NCI-H524 treated with DMSO at 0.1 percent for 48 hours (cell line): Measurements from ENCODE around the gene CELF3.

ENCODE experiments used
- DNase-seq: peaks from one replicate; lab custom pipeline; 2025; lab: John Stamatoyannopoulos, UW

The CELF3 gene

DNA sequence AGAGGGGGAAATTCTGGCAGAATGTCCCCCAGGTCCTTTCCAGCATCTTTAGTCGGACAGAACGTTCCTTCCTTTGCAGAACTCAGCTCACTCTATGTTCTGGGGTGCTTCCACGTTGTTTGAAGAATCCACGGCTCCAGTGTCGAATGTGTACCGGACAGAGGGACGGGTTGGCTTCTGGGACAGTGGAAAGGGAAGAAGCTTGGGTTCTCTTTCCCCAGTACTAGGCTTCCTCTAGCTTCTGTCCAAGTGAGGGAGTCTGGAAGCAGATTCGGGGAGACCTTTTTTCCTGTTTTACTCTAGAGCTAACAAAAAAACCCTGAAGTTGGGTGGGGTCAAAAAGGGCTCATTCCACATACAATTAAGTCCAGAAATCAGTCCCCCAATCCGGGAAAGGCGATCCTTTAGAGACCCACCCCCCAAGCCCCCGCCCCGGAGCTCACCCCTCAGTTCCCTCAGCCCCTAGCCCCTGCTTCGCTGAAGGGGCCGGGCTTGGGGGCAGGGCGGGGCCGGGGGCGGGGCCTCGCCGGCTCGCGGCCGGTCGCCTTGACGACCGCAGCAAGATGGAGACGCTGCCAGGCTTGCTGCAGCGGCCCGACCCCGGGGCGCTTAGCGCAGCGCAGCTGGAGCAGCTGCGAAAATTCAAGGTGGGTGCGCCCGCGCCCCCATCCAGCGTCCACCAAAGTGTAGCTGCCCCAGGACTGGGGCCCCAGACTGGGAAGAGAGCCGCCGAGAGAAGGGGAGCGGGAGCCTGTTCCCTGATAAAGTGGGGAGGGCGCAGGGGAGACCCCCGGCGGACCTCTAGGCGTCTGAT is 4.6 kb upstream of the CELF3 start, which contains the start of gene RIIAD1:
Gene RIIAD1 (plus strand): TSS at position 549 of the 814 bp plus-strand sequence. CDS start 15 bp downstream, at position 564.
- no peak for DNase-seq

DNA sequence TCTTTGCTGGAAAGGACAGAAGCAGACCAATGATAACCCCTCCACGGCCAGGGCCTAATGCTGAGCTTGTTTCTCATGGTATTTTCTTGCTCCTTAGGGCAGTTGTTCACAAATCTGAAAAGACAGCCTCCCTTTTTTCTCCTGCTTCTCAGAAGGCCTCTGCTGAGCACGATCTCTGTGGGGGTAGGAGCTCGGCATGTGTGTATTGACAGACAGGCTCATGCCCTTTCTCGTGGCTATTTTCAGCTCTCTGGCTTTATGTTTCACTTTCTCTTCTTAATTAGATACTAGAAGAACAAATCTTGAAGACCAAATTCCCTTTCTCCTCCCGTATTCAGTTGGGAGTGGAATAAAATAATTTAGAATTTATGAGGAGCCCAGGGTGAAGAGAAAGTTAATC is 4.0 kb upstream of the CELF3 start:
- DNase-seq = no peak

GRCh38 chr1:151720125-151720524 is 3.5 kb upstream of the CELF3 start:
- no peak for DNase-seq

DNA sequence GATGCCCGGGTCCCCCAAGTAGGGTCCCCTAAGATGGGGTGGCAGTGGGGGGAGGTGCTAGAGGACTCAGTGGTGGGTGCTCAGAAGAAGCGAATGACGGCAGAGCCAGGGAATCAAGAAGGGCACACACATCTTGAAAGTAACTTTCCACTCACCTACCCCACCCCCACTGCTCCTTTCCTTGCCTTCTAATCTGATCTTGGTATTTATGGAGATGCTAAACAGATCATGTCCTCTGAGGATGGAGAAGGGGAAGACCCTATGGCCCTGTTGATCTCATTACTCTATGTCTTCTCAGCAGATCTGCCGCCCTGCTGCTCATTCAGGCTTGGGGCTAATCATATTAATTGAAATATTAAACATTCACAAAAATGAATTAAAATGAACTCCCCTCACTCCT is 2.1 kb upstream of the CELF3 start:
- DNase-seq = no peak

DNA sequence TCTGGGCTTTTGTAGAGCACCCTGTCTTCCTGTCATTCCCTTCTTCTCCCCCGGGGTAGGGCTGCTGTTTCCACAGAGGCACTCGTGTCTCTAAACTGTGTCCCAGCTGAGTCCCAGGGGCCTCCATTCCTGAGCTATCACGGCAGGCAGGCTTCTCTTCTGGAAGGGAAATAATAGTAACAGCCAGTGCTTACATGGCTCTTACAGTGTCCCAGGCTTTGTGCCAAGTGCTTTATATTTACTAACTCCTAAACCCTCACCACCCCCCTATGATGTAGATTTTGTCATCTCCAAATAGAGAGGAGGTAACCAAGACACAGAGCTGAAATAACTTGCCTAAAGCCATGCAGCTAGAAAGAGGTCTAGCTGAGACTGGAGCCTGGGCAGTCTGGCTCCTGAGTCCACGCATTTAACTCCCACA is 1.4 kb upstream of the CELF3 start:
- DNase-seq = no peak

- DNase-seq = no peak
Observed at GRCh38 chr1:151716405-151716762, 219 bp downstream of the CELF3 start.

DNA sequence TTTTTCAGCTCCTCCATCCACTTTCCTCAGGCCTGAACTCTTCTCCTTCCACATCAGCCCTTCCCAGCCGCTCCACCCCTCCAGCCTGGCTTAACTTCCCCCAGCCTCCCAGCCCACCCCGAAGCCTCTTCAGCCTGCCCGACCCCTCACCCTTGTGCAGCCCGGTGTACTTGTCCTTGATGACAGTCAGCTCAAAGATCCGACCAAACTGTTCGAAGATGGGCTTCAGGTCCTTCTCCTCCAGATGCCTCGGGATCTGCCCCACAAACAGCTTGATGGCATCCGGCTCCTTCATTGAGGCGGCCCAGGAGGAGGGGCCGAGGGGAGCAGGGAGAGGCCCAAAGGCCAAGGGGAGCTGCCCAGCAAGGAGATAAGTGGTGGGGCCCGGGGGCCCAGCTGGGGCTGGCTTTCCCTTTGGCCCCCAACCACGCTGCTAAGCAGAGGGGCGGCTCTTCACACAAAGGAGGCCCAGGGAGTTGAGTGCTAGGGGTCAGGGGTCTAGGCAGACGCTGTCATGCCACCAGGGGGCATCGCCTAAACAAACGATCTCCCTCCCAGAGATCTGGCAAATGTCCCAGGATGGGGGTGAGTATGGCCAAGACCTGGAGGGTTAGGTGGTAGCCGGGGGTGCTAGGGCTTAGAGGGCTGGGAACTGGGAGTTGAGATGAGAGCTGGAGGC is 738 bp downstream of the CELF3 start:
- peak; percentile 9 for DNase-seq

DNA sequence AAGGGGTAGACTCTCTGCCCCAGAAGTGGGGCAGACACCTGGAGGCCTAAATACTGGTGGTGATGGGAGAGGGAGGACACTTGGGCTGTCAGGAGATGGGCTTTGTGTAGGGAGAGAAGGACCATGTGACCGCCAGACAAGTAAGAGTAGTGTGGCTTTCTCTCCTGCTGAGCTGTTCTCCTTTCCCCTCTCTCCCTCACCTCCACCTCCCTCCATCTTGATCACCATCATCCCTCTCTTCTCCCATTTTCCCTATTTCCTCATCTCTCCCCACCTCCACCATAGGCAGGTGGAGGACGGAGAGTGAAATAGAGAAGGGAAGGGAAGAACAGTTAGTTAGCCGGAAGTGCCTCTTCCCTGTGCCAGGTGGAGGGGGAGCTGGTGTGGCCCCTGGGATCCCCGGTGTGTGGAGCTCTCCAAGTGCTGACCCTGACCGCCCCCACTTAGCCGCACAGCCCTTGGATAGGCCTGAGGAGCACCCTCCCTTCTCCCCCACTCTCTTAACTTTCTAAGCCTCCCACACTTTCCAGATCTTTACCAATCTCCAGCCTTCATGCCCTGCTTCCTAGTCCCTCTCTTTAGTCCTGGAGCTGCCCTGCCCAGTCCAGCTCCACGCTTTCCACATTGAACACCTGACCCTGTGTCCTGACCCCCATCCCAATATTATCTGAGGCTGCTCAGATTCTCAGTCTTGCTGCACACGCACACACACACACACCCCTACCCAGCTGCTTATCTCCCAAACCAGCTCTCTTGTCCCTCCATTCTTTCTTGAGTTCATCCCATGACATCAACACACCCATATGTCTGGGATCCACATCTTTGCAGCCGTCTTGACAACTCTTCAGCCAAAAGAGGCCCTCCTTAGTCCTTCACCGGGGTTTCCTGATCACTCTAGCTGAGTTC is 1.5 kb downstream of the CELF3 start:
- DNase-seq = no peak

GRCh38 chr1:151713874-151714273 is 2.7 kb downstream of the CELF3 start:
- DNase-seq = no peak

- DNase-seq = no peak
Observed at GRCh38 chr1:151713044-151713443, 3.6 kb downstream of the CELF3 start.

DNA sequence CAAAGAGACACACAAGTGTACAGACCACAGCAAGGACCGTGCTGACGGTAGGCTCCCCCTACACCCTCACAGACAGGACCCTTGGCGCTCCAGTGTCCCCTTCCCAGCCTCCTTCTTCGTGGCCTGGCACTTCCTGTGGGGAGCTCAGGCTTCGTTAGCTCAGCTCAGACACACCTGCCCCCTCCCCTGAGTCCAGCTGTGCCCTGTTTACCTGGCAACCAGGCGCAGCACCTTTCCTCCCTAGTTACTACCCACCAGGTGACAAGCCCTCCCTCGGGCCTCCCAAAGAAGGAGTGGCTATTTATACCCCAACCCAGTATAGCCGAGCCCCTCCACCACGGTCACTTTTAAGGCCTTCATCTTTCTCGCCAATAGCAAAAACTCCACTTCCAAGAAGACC is 4.7 kb downstream of the CELF3 start:
- no peak for DNase-seq

GRCh38 chr1:151711044-151711800 is 5.4 kb downstream of the CELF3 start:
- peak; percentile 85 for DNase-seq

DNA sequence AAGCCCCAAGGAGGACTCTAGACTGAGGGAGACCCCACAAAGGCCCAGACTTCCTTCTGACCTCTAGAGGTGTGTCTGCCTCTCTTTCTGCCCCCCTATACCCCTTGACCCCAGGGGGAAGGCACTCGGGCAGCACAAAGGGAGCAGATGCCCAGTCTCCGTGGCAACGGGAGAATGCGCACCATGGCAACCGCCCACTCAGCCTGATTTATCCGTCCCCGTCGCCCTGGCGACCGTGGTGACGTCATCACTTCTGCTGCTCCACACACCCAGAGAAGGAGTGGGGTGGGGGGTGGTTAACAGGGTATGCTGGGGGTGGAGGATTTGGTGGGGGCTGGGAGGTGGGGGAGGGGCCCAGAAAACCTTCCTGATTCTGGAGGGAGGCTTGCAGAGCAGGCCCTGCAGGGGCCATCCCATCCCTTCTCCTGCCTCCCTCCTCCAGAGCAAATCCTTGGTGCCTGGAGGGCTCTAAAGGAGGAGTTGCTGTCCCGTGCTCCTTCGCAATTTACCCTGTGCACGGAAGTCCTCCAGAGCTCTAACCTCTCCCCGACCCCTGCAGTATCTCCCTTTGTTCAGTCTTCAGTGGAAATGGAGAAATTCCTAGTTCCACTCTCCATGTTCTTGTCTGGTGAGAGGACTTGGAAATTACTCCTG is 6.3 kb downstream of the CELF3 start:
- peak; percentile 58 for DNase-seq

GRCh38 chr1:151708891-151709290 is 7.7 kb downstream of the CELF3 start:
- DNase-seq = no peak

DNA sequence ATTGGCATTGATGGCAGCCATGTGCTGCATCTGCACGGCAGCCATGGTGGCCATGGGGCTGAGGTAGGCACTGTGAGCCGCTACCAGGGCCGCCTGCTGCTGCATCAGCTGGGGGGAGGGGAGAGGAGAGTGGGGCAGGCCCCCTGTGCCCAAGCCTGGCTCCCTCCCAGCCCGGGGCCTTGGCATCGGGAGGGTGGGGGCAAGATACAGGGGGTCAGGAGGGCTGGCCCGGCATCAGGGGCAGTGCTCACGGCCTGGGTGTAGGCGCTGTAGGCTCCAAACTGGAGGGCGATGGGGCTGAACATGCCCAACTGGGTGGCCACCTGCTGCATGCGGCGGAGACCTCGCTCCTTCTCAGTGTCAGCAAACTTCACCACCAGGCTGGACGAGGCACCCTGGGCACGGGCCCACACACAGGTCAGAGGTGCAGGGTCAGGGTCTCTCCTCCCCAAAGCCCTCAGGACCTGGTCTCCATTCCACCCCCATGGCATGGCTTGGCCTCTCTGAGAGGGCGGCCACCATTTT is 9.0 kb downstream of the CELF3 start:
- DNase-seq = no peak

DNA sequence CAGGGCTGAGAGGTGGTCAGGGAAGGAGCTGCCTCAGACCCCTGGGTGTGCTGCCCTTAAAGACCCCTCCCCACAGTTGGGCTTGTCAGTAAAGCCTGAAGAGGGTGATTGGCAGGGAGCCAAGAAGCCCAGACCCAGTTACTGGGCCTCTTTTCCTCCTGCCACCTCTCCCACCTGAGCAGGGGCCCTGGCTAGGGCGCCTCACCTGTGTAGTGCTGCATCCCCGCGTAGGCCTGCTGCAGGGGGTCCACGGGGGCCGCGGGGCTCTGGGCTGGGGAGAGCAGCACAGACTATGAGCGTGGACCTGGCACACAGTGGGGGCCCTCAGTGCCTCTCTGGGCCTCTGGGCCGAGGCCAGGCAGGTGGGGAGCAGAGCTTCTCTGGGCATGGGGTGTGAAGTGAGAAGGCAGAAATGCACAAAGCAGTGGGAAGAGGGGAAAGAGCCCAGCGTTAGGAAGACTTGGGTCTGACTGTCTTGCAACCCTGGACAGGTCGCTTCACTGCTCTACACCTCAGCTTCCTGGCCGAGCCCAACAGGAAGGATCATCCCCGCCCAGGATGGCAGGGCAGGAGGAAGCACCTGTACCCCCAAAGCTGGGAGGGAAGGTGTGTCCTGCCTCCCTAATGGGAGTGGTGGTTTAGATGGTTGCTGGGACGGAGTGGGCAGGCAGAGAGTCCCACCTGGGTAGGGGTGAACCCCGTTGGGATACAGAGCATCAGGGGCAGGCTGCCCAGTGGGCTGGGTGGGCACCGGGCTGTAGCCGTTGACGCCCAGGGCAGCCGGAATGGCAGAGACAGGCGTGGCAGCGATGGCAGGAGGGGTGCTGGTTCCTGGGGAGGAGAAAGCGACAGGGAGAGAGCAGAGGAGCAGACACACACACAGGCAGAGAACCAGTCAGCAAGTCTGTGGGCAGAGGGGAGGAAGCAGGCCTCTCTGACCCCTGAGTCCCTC is 9.9 kb downstream of the CELF3 start:
- no peak for DNase-seq

- DNase-seq = no peak
Observed at GRCh38 chr1:151705753-151706463, 10.7 kb downstream of the CELF3 start.

- DNase-seq = no peak
Observed at GRCh38 chr1:151705146-151705545, 11.5 kb downstream of the CELF3 start.

GRCh38 chr1:151704246-151704645 is 12.4 kb downstream of the CELF3 start:
- no peak for DNase-seq
